Measurements from ENCODE around the gene TGFBR1.

DNA sequence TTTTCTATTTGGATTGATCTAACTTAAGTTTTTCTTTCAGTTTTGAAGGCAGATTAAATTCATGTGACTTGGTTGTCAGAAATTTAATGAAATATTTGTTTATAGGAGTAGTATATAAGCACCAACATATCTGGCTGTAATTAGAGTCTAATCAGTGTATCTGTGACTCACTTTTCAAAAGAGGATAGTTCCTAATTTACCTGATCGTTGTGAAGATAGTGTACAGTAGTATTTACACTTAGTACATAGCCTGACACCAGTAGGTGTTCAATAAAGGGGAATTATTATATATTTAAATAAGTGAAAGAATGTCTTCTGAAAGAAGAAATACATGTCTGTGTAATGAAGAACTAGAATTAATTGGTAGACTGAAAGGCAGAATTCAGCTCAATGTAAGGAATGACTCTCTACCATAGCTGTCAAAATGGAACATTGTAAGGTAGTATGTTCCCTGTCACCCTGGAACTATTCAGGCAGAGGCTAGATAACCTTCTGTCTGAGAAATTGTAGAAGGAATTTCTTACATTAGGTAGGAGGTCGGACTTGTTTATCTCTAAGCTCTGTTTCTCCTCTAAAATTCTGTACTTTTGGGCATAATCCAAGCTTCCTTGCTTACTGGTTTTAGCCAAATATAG lies 8.6 kb downstream of the TGFBR1 start:
- no peak for TF ChIP-seq POLR2A (IDR thresholded peaks at IDR 0.05; ENCODE audit: low read depth, low read length)
- TF ChIP-seq POLR2AphosphoS5 (IDR thresholded peaks at IDR 0.05; ENCODE audit: low read depth, low read length): no peak
- TF ChIP-seq TAF1 (IDR thresholded peaks at IDR 0.05; ENCODE audit: borderline replicate concordance, low read depth, low read length): no peak

All from GM12892 (cell line).